ENCODE data around the gene GNAZ. TPM values are rescaled to one million over a fixed set of nuclear protein-coding genes. Genes with fewer than 3 reads are reported as not detected.

The GNAZ gene
- total and polyA plus RNA-seq, 7 donors: under 0.01 to 27.6 (median 22.8) TPM

DNA sequence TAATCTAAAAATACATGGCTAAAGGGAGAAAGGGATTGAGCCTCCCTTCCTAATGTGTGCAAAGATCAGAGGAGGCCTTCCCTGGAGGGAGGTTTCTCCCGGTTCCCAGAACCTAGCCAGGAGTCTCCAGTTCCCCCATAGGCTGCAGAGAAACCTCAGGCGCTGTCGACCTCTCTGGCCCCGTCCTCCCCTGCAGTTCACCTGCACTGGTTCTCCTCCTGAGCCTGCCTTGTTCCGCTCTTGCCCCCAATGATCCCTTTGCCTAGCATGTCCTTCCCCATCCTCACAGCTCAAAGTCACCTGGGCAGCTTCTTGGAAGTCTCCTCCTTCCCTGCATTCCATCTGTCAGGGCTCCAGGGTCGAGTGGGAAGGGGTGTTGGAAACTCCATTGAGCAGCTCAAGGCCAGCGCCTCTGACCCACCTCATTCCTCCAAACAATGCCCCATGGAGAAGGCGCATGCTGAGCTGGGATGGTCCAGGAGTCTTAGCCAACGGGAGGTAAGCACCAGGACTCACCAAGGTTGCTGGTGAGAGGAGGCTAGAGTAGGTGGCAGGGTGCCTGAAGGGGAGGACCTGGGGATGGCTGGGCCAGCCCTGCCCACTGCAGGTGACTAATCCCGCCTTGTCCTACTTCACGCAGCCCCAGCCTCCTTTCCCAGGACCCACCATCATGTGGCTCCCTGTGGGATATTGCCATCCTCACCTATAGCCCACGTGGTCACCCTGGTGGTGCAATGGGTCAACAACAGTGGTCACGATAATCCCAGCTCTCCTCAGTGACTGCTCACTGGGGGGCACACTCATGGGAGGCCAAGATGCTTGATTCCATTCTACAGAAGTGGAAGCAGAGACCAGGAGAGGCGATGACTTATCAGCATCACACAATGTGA is 56.1 kb downstream of the GNAZ start:
- DNase-seq: no peak
- Histone ChIP-seq H3K27me3 (no peaks in the 10 kb centered on the region), H3K4me3 (no peak overlapping the region), H3K36me3 (peaks cover 0 to 7% (median 0%) of the 10 kb centered on the region in 4 donors), H3K9me3 (no peaks in the 10 kb centered on the region), H3K4me1 (peaks cover 0 to 7% (median 5%) of the 10 kb centered on the region in 4 donors), H3K27ac (no peak overlapping the region)
- intact Hi-C loops (cut with DNase I): no loop called here
- 88 to 89% methylated on average over 14 of the region's 14 CpGs for WGBS, 2 donors
- TF ChIP-seq EP300 (IDR thresholded peaks at IDR 0.05): no peak
- TF ChIP-seq POLR2AphosphoS5 (IDR thresholded peaks at IDR 0.05): no peak
- TF ChIP-seq POLR2A (IDR thresholded peaks at IDR 0.05): no peak
- TF ChIP-seq, protein P1, sequence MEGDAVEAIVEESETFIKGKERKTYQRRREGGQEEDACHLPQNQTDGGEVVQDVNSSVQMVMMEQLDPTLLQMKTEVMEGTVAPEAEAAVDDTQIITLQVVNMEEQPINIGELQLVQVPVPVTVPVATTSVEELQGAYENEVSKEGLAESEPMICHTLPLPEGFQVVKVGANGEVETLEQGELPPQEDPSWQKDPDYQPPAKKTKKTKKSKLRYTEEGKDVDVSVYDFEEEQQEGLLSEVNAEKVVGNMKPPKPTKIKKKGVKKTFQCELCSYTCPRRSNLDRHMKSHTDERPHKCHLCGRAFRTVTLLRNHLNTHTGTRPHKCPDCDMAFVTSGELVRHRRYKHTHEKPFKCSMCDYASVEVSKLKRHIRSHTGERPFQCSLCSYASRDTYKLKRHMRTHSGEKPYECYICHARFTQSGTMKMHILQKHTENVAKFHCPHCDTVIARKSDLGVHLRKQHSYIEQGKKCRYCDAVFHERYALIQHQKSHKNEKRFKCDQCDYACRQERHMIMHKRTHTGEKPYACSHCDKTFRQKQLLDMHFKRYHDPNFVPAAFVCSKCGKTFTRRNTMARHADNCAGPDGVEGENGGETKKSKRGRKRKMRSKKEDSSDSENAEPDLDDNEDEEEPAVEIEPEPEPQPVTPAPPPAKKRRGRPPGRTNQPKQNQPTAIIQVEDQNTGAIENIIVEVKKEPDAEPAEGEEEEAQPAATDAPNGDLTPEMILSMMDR (IDR thresholded peaks at IDR 0.05): no peak

DNA sequence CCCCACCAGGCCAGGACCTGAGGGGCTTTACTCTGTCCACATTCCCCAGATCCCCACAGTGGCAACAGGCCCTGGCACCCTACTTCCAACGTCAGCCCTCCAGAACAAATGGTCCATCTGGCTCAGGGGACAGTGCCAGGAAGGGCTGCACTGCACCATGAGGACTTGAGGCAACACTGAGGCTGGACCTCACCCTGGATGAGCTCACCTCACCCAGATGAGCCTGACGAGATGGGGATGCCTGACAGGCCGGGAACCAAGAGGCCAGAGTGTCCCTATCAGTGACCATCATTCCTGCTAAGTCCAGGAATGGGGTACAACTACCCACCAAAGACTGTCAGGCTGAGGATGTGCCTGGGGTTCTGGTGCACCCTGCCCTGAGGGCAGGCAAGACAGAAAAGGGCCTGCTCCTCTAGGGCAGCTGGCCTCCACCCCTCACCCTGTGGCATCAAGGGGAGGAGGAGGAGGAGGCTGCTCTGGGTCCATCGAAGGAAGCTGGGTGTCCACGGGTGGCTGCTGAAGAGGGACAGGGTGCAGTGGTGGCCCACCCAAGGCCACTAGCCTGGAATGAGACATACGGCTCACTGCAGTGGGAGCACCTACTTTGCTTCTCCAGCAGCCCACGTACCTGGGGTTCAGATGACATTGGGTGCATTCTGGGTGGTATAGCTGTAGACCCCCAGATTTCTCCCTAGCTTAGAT is 56.9 kb downstream of the GNAZ start:
- Histone ChIP-seq H3K4me3 (no peak overlapping the region), H3K36me3 (peaks cover 0 to 7% (median 0%) of the 10 kb centered on the region in 4 donors), H3K4me1 (peaks cover 0 to 7% (median 5%) of the 10 kb centered on the region in 4 donors), H3K27ac (no peak overlapping the region), H3K27me3 (no peaks in the 10 kb centered on the region), H3K9me3 (no peaks in the 10 kb centered on the region)
- intact Hi-C loops (cut with DNase I): no loop called here
- WGBS, 2 donors: 92% methylated on average over 7 of the region's 7 CpGs
- TF ChIP-seq POLR2A (IDR thresholded peaks at IDR 0.05) (no peak), EP300 (IDR thresholded peaks at IDR 0.05) (no peak)
- TF ChIP-seq, protein P1 (IDR thresholded peaks at IDR 0.05): no peak
- no peak for DNase-seq

DNA sequence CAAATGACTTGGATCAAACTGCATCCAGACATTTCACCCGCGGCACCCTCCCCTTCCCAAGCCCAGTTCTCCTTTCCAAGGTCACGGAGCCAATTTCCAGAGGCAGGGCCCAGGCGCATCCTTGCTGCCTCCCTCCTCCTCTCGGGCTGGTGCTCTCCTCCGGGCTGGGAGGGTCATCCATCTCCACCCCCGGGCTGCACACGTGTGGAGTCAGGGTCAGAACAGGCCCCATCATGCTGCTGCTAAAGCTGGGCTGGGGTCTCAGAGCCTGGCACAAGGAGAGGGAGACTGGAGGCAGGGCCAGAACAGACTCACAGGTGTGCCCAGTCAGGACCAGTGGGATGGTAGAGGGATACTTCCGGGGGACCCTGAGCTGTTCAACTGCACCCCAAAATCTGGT is 57.5 kb downstream of the GNAZ start:
- intact Hi-C loops (cut with DNase I): loop anchor here (1.0 kb wide), 1 partner anchor 167 kb away; no protein-coding TSS in a partner anchor
- peaks cover 0 to 7% (median 0%) of the 10 kb centered on the region in 4 donors for H3K36me3 ChIP-seq
- 65 to 82% methylated on average over 9 of the region's 9 CpGs for WGBS, 2 donors
- no peaks in the 10 kb centered on the region for H3K27me3 ChIP-seq
- no peak overlapping the region for H3K27ac ChIP-seq
- no peak overlapping the region for H3K4me3 ChIP-seq
- H3K9me3 ChIP-seq: no peaks in the 10 kb centered on the region
- H3K4me1 ChIP-seq: peaks cover 0 to 7% (median 5%) of the 10 kb centered on the region in 4 donors
- DNase-seq: no peak
- no peak for TF ChIP-seq POLR2A (IDR thresholded peaks at IDR 0.05)
- no peak for TF ChIP-seq POLR2AphosphoS5 (IDR thresholded peaks at IDR 0.05)
- TF ChIP-seq, protein P1 (IDR thresholded peaks at IDR 0.05): no peak
- TF ChIP-seq EP300 (IDR thresholded peaks at IDR 0.05): no peak

DNA sequence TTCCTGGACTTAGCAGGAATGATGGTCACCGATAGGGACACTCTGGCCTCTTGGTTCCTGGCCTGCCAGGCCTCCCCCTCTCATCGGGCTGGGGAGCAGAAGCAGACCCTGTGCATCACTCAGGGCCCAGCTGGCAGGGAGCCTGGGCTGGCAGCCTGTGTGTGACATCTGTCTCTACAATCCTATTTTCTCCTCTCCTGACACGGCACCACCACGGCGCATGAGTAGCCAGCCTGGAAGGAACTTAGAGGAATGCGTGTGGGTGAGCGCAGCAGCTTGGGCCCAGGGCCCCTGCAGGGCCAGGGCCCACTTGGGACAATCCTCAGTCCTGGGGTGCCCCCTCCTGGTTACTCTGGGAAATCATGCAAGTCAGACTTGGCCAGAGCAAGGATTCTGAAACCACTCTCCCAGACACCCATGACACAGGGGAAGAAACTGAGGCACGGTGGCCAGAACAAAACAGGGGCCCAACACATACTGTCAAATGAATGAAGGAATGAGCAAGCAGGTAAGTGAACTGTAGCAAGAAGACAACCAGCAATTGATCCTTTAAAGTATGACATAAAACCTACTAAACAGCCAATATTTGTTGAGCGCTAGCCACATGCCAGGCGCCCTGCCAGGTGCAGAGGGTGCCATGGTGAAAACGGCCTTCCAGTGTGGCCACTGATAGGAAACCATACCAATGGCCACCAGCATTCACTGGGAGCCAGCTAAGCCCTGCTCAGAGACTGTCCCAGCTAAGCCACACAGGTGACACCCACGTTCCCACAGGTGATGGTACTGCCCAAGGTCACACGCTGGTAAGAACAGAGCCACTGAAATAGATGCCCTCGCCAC is 58.2 kb downstream of the GNAZ start:
- H3K27ac ChIP-seq: no peak overlapping the region

More for the DNA sequence above, 58.2 kb downstream of the GNAZ start:
- intact Hi-C loops (cut with DNase I): loop anchor here (1.0 kb wide), 1 partner anchor 168 kb away; no protein-coding TSS in a partner anchor
- peak; percentile 78 for DNase-seq
- no peaks in the 10 kb centered on the region for H3K27me3 ChIP-seq
- H3K36me3 ChIP-seq: peaks cover 0 to 3% (median 0%) of the 10 kb centered on the region in 4 donors
- TF ChIP-seq, protein P1 (IDR thresholded peaks at IDR 0.05): peak; percentile 66 to 89 (median 72)
- no peak for TF ChIP-seq POLR2AphosphoS5 (IDR thresholded peaks at IDR 0.05)
- H3K4me1 ChIP-seq: peaks cover 0 to 7% (median 5%) of the 10 kb centered on the region in 4 donors
- no peaks in the 10 kb centered on the region for H3K9me3 ChIP-seq
- H3K4me3 ChIP-seq: no peak overlapping the region
- WGBS, 2 donors: 34 to 44% methylated on average over 14 of the region's 14 CpGs
